ENCODE data around the gene SLC12A2.

- TF ChIP-seq CTCF (IDR thresholded peaks at IDR 0.05) (no peak), POLR2A (IDR thresholded peaks at IDR 0.05) (no peak)
These were observed 25.6 kb downstream of the SLC12A2 start for GRCh38 chr5:128109138-128109537.

Data from uterus (tissue), 2 donors.